Caco-2 (cell line): ENCODE data around the gene SPPL3. TPM values are rescaled to one million over a fixed set of nuclear protein-coding genes. Genes with fewer than 3 reads are reported as not detected.

Source experiments
- BruUV-seq: library from RNA; stranded (reverse); fragments of 400-500 nt; replicated peaks from 2 replicates; lab custom pipeline; 2021; lab: Mats Ljungman, UMichigan
- CTCF ChIA-PET: fragments of 300-600 bp; sonication (Branson Sonifier 250); formaldehyde crosslinking; loops from one replicate; lab custom pipeline; 2022; ENCODE audit warnings: antibody characterized with exemption; lab: Charles Lee
- POLR2A ChIA-PET: fragments of 300-600 bp; sonication (Branson Sonifier 250); formaldehyde crosslinking; loops from one replicate; lab custom pipeline; 2022; ENCODE audit warnings: antibody characterized with exemption; lab: Charles Lee
- DNase-seq, 2 experiments: peaks; one replicate each; pipeline versions ENCODE4 v3.0.0 to v3.0.0-alpha.2; 2020 to 2022
- H3K27me3 ChIP-seq: replicated peaks from 2 replicates; pipeline ENCODE4 v1.6.0; 2011; ENCODE audit warnings: low read length; ENCODE audit not compliant: control insufficient read depth, insufficient read depth
- H3K36me3 ChIP-seq: 2 replicates; pipeline ENCODE4 v1.5.1; 2011; ENCODE audit warnings: low read length; ENCODE audit not compliant: control insufficient read depth, insufficient read depth
- H3K4me1 ChIP-seq: fragments of 250-450 bp; sonication (Bioruptor Pico); 2 replicates; pipeline ENCODE4 v1.5.1; 2020; ENCODE audit warnings: mild to moderate bottlenecking
- H3K4me3 ChIP-seq: 2 replicates; pipeline ENCODE4 v1.5.1; 2011; ENCODE audit warnings: low read depth, mild to moderate bottlenecking, control low read depth, low read length
- H3K9me3 ChIP-seq: fragments of 250-450 bp; sonication (Bioruptor Pico); 2 replicates; pipeline ENCODE4 v1.5.1; 2020; ENCODE audit warnings: mild to moderate bottlenecking, moderate library complexity
- H3K27ac Mint-ChIP-seq: one replicate; pipeline ENCODE4 v1.8.0; 2022; ENCODE audit warnings: mixed read lengths; ENCODE audit not compliant: unreplicated experiment
- H3K27me3 Mint-ChIP-seq: one replicate; pipeline ENCODE4 v1.8.0; 2022; ENCODE audit warnings: mixed read lengths; ENCODE audit not compliant: insufficient read depth, unreplicated experiment
- H3K36me3 Mint-ChIP-seq: one replicate; pipeline ENCODE4 v1.8.0; 2022; ENCODE audit warnings: mild to moderate bottlenecking, mixed read lengths; ENCODE audit not compliant: insufficient read depth, unreplicated experiment
- H3K4me1 Mint-ChIP-seq: one replicate; pipeline ENCODE4 v1.8.0; 2022; ENCODE audit warnings: low read depth, mixed read lengths; ENCODE audit not compliant: unreplicated experiment
- H3K4me3 Mint-ChIP-seq: one replicate; pipeline ENCODE4 v1.8.0; 2022; ENCODE audit warnings: mild to moderate bottlenecking, moderate library complexity, mixed read lengths; ENCODE audit not compliant: unreplicated experiment
- H3K9me3 Mint-ChIP-seq: one replicate; pipeline ENCODE4 v1.8.0; 2022; ENCODE audit warnings: mixed read lengths; ENCODE audit not compliant: unreplicated experiment
- intact Hi-C: fragments of 100-400 bp; cut with micrococcal nuclease; formaldehyde crosslinking; loops from one replicate; pipeline ENCODE4 v1.10.0; 2022; ENCODE audit not compliant: unreplicated experiment
- total RNA-seq: library from RNA; stranded (reverse); gene quantifications from 2 replicates; pipeline ENCODE4 v1.2.3, GENCODE V29; 2022
- TF ChIP-seq, protein P1 (sequence below), 2 experiments: fragments of 200-600 bp in 1 of 2; IDR thresholded peaks; 1 replicate in 1 of 2; 2 replicates in 1 of 2; pipeline versions ENCODE4 v1.5.1 to v1.8.0; 2011 to 2022; ENCODE audit warnings: antibody characterized with exemption in 1 of 2, control low read depth in 1 of 2, inconsistent platforms in 1 of 2, low read depth in 1 of 2, low read length in 1 of 2, mild to moderate bottlenecking in 1 of 2, moderate library complexity in 1 of 2; ENCODE audit not compliant: insufficient read depth in 1 of 2, severe bottlenecking in 1 of 2, unreplicated experiment in 1 of 2

The SPPL3 gene
- total RNA-seq, 1 experiment from 2014 or later = 63.4 TPM

DNA sequence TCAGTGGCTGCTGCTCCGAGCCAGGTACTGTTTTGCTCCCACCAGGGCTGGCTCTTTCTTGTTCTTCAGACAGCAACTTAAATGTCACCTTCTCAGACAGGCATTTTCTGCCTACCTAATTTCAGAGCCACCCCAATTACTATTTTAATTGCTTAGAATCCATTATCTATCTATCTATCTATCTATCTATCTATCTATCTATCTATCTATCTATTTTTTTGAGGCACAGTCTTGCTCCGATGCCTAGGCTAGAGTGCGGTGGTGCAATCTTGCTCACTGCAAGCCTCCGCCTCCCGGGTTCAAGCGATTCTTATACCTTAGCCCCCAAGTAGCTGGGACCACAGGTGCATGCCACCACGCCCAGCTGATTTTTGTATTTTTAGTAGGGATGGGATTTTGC is 58.5 kb downstream of the SPPL3 start:
- Mint-ChIP-seq H3K27me3 (no peaks in the 10 kb centered on the region), H3K27ac (no peak overlapping the region), H3K36me3 (no peaks in the 10 kb centered on the region), H3K9me3 (no peaks in the 10 kb centered on the region), H3K4me3 (no peak overlapping the region), H3K4me1 (peaks cover 9% of the 10 kb centered on the region)
- intact Hi-C loops = no loop called here
- TF ChIP-seq, protein P1, sequence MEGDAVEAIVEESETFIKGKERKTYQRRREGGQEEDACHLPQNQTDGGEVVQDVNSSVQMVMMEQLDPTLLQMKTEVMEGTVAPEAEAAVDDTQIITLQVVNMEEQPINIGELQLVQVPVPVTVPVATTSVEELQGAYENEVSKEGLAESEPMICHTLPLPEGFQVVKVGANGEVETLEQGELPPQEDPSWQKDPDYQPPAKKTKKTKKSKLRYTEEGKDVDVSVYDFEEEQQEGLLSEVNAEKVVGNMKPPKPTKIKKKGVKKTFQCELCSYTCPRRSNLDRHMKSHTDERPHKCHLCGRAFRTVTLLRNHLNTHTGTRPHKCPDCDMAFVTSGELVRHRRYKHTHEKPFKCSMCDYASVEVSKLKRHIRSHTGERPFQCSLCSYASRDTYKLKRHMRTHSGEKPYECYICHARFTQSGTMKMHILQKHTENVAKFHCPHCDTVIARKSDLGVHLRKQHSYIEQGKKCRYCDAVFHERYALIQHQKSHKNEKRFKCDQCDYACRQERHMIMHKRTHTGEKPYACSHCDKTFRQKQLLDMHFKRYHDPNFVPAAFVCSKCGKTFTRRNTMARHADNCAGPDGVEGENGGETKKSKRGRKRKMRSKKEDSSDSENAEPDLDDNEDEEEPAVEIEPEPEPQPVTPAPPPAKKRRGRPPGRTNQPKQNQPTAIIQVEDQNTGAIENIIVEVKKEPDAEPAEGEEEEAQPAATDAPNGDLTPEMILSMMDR (IDR thresholded peaks at IDR 0.05; ENCODE audit: insufficient read depth in 1 of 2, low read depth in 1 of 2, low read length in 1 of 2, severe bottlenecking in 1 of 2, unreplicated experiment in 1 of 2) = no peak
- ChIA-PET CTCF (no interaction called here), POLR2A (interaction anchor here (0.5 kb wide), 1 partner anchor 179 kb away, joined by 4 read pairs; no protein-coding TSS in a partner anchor)
- Histone ChIP-seq H3K36me3 (no peaks in the 10 kb centered on the region), H3K4me3 (no peak overlapping the region), H3K4me1 (0 out of 2 replicates have a peak, but pooled peaks cover 5% of the 10 kb centered on the region), H3K27me3 (no peaks in the 10 kb centered on the region), H3K9me3 (no peaks in the 10 kb centered on the region)
- no peak for DNase-seq
- no TSS peak for BruUV-seq

DNA sequence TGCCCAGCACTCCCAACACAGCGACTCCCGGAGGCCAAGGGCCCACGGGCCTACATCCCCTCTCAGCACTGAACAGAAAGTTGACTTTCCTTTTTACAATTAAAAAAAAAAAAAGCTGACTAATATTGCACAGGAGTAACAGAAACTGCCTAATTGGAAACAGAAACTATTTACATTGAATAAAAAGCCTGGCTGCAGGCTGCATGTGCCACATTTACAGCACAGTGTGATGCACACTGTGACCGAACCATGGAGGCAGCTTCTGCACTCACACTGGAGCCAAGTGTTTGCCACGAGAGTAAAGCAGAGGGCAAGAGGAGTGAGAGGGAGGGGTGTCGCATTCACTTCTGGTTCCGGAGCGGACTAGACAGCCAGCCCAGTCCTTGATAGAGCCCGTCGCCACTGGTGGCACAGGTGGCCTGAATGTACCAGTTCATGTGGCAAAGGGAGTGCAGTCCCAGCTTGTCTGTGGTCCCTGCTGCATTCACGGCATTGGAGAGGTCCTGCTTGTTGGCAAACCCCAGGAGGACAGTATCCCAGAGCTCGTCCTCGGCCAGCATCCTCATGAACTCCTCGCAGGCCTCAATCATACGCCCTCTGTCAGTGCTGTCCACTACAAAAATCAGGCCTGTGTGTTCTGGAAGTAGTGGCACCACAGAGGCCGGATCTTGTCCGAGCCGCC is 59.2 kb downstream of the SPPL3 start:
- Mint-ChIP-seq H3K36me3 (no peaks in the 10 kb centered on the region), H3K27ac (no peak overlapping the region), H3K9me3 (no peaks in the 10 kb centered on the region), H3K4me1 (peaks cover 7% of the 10 kb centered on the region), H3K4me3 (no peak overlapping the region), H3K27me3 (no peaks in the 10 kb centered on the region)
- H3K4me1 ChIP-seq = 0 out of 2 replicates have a peak, but pooled peaks cover 3% of the 10 kb centered on the region
- no peaks in the 10 kb centered on the region for H3K36me3 ChIP-seq
- H3K9me3 ChIP-seq = no peaks in the 10 kb centered on the region
- no peak for DNase-seq
- H3K27me3 ChIP-seq = no peaks in the 10 kb centered on the region
- TF ChIP-seq, protein P1 (IDR thresholded peaks at IDR 0.05; ENCODE audit: insufficient read depth in 1 of 2, low read depth in 1 of 2, low read length in 1 of 2, severe bottlenecking in 1 of 2, unreplicated experiment in 1 of 2) = no peak
- intact Hi-C loops = no loop called here
- POLR2A ChIA-PET = no interaction called here
- CTCF ChIA-PET = no interaction called here
- BruUV-seq = no TSS peak
- no peak overlapping the region for H3K4me3 ChIP-seq

DNA sequence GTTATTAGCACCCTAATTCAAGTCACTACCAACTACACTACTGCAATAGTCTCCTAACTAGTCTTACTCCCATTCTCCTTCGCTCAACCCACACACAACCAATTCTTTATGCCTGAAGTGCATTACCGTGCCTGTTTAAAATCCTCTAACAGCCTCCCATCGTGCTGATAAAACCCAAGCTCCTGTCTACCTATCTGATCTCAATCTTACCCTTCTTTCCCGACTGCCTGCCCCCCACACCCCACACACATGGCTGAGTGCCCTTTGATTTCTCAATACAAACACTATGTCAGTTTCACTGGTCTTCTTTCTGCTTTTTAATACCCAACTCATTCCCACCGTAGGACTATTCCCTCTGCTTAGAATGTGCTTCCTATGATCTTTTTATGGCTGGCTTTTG is 59.9 kb downstream of the SPPL3 start:
- no peaks in the 10 kb centered on the region for H3K27me3 Mint-ChIP-seq
- intact Hi-C loops = no loop called here
- DNase-seq = no peak
- H3K4me1 Mint-ChIP-seq = peaks cover 7% of the 10 kb centered on the region
- Histone ChIP-seq H3K36me3 (no peaks in the 10 kb centered on the region), H3K9me3 (no peaks in the 10 kb centered on the region), H3K4me1 (no peaks in the 10 kb centered on the region), H3K27me3 (no peaks in the 10 kb centered on the region), H3K4me3 (no peak overlapping the region)
- H3K9me3 Mint-ChIP-seq = no peaks in the 10 kb centered on the region
- TF ChIP-seq, protein P1 (IDR thresholded peaks at IDR 0.05; ENCODE audit: insufficient read depth in 1 of 2, low read depth in 1 of 2, low read length in 1 of 2, severe bottlenecking in 1 of 2, unreplicated experiment in 1 of 2) = no peak
- ChIA-PET CTCF (no interaction called here), POLR2A (no interaction called here)
- no TSS peak for BruUV-seq
- H3K27ac Mint-ChIP-seq = no peak overlapping the region
- H3K4me3 Mint-ChIP-seq = no peak overlapping the region
- no peaks in the 10 kb centered on the region for H3K36me3 Mint-ChIP-seq
